ENCODE data around the gene ORC2. TPM values are rescaled to one million over a fixed set of nuclear protein-coding genes. Genes with fewer than 3 reads are reported as not detected.
A peak's percentile ranks its signal among the peaks of the same experiment; 100 is the strongest.

ORC2 gene
- total and polyA plus RNA-seq, 10 of the 15 experiments (the other 5 are each of a cell fraction or from before 2014, with no cell fraction given): 6.1 to 36.9 (median 17.6) TPM

DNA sequence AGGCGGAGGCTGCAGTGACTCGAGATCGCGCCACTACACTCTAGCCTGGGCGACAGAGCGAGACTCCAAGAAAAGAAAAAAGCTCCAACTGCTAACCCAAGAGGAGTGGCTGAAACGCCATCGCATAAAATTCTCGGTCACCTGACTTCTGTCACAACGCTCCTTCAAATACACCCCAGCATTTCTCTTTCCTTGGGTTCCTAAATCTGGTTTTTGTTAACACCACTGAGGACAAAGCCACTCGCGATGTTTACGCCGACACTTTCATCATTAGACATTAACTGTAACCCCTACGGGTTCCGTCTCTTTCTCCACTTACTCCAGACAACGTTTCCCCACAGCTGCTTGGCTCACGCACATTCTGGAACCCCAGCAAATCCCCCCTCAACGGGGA is 99.7 kb downstream of the ORC2 start (continued):
- no peak for TF ChIP-seq ESRRA (IDR thresholded peaks at IDR 0.05; ENCODE audit: low read length)
- TF ChIP-seq, protein P1, sequence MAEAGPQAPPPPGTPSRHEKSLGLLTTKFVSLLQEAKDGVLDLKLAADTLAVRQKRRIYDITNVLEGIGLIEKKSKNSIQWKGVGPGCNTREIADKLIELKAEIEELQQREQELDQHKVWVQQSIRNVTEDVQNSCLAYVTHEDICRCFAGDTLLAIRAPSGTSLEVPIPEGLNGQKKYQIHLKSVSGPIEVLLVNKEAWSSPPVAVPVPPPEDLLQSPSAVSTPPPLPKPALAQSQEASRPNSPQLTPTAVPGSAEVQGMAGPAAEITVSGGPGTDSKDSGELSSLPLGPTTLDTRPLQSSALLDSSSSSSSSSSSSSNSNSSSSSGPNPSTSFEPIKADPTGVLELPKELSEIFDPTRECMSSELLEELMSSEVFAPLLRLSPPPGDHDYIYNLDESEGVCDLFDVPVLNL (IDR thresholded peaks at IDR 0.05; ENCODE audit: low read depth, low read length): no peak
- no peak for TF ChIP-seq CHD2 (IDR thresholded peaks at IDR 0.05; ENCODE audit: borderline replicate concordance, low read depth, low read length)
- TF ChIP-seq NBN (IDR thresholded peaks at IDR 0.05): no peak
- TF ChIP-seq EP300 (IDR thresholded peaks at IDR 0.05; ENCODE audit: borderline replicate concordance in 1 of 2, control insufficient read depth in 1 of 2, low read depth in 2 of 2, low read length in 2 of 2): no peak
- no peak for TF ChIP-seq EGR1 (IDR thresholded peaks at IDR 0.05; ENCODE audit: borderline replicate concordance in 1 of 2, low read depth in 2 of 2, low read length in 2 of 2)
- TF ChIP-seq PML (IDR thresholded peaks at IDR 0.05; ENCODE audit: low read length): no peak
- no peak for TF ChIP-seq IRF4 (IDR thresholded peaks at IDR 0.05; ENCODE audit: low read depth, low read length)
- no peak for TF ChIP-seq KLF5 (IDR thresholded peaks at IDR 0.05; ENCODE audit: partially characterized antibody)
- no peak for TF ChIP-seq FOXM1 (IDR thresholded peaks at IDR 0.05; ENCODE audit: low read depth, low read length)
- TF ChIP-seq RAD21 (IDR thresholded peaks at IDR 0.05; ENCODE audit: insufficient read depth, low read depth, low read length): no peak
- TF ChIP-seq PAX8 (IDR thresholded peaks at IDR 0.05): no peak

DNA sequence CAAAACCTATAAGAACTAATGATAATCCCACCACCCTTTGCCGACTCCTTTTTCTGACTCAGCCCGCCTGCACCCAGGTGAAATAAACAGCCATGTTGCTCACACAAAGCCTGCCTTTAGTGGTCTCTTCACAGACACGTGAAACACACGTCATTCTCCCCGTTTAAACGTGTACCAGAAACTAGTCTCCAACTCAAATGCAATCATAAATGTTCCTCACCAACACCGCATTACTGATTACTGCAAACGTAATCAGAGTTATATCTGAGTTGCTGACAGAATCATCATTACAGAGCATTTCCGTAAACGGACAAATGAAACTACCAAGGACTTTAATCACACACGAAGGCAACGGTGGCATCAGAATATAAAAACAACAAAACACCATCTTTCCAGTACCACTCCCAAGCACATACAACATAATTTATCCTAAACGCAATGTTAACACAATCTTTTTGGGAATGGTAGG is 100.9 kb downstream of the ORC2 start:
- DNase-seq (ENCODE audit: low read depth, low spot score) (peak; percentile 40), ATAC-seq (peak; percentile 43), FAIRE-seq (no peak)
- Histone ChIP-seq H4K20me1 (ENCODE audit: control insufficient read depth, insufficient read depth) (peaks cover 5% of the 10 kb centered on the region; the same call in 1 of the 2 replicates), H3K9ac (ENCODE audit: control insufficient read depth, insufficient read depth, low read length) (peak overlapping the region; percentile 99), H3K79me2 (ENCODE audit: control insufficient read depth, insufficient read depth, low read length) (peaks cover 69% of the 10 kb centered on the region), H3K4me2 (ENCODE audit: control insufficient read depth, insufficient read depth) (peak overlapping the region; percentile 34; the same call in 1 of the 2 replicates), H3K4me3 (peak overlapping the region; percentile 100), H3K9me3 (replicated peaks; ENCODE audit: control insufficient read depth, insufficient read depth, low read length) (no peaks in the 10 kb centered on the region), H3K4me1 (ENCODE audit: control insufficient read depth, insufficient read depth, low read length) (no peaks in the 10 kb centered on the region), H3K27ac (ENCODE audit: control insufficient read depth, insufficient read depth) (peak overlapping the region; percentile 100), H3K27me3 (replicated peaks in 1 of 2; ENCODE audit: control insufficient read depth in 2 of 2, insufficient read depth in 2 of 2, low read length in 1 of 2) (no peaks in the 10 kb centered on the region), H2AFZ (ENCODE audit: control insufficient read depth, low read depth, low read length) (no peak overlapping the region), H3K36me3 (ENCODE audit: control insufficient read depth in 2 of 2, insufficient read depth in 2 of 2, low read length in 1 of 2) (peaks cover 2 to 24% of the 10 kb centered on the region in 2 experiments)
- SMC1A ChIA-PET (ENCODE audit: uncharacterized antibody, unreplicated experiment): interaction anchor here (1.3 kb wide), 1 partner anchor 48 kb away, joined by 3 read pairs; no protein-coding TSS in a partner anchor
- POLR2A ChIA-PET: no interaction called here
- WGBS (ENCODE audit: insufficient coverage, insufficient replicate concordance, low lambda C conversion rate, missing lambda C conversion rate): under 1% methylated on average over 13 of the region's 13 CpGs
- in situ Hi-C loops (cut with MboI): no loop called here
- RAD21 ChIA-PET (ENCODE audit: unreplicated experiment): interaction anchor here (2.1 kb wide), 1 partner anchor 206 kb away, joined by 10 read pairs; no protein-coding TSS in a partner anchor
- BruUV-seq (replicated peaks): TSS peak; percentile 58
- intact Hi-C loops (cut with micrococcal nuclease; ENCODE audit: unreplicated experiment): loop anchor here (10.0 kb wide), 1 partner anchor 1512 kb away; the partner anchor contains the start of gene BMPR2
- CTCF ChIA-PET: interaction anchor here (0.6 kb wide), 1 partner anchor 1315 kb away, joined by 3 read pairs; no protein-coding TSS in a partner anchor
- TF ChIP-seq CHD2 (IDR thresholded peaks at IDR 0.05; ENCODE audit: borderline replicate concordance, low read depth, low read length) (no peak), LARP7 (IDR thresholded peaks at IDR 0.05) (0 out of 2 replicates have a peak, but pooled peaks have one; percentile 37), BHLHE40 (IDR thresholded peaks at IDR 0.05; ENCODE audit: borderline replicate concordance in 1 of 2, low read depth in 2 of 2, low read length in 1 of 2) (peak; percentile 59 to 81; a peak in 2 of 4 replicates), SP1 (IDR thresholded peaks at IDR 0.05; ENCODE audit: low read depth, low read length) (no peak)
- TF ChIP-seq, protein P2, sequence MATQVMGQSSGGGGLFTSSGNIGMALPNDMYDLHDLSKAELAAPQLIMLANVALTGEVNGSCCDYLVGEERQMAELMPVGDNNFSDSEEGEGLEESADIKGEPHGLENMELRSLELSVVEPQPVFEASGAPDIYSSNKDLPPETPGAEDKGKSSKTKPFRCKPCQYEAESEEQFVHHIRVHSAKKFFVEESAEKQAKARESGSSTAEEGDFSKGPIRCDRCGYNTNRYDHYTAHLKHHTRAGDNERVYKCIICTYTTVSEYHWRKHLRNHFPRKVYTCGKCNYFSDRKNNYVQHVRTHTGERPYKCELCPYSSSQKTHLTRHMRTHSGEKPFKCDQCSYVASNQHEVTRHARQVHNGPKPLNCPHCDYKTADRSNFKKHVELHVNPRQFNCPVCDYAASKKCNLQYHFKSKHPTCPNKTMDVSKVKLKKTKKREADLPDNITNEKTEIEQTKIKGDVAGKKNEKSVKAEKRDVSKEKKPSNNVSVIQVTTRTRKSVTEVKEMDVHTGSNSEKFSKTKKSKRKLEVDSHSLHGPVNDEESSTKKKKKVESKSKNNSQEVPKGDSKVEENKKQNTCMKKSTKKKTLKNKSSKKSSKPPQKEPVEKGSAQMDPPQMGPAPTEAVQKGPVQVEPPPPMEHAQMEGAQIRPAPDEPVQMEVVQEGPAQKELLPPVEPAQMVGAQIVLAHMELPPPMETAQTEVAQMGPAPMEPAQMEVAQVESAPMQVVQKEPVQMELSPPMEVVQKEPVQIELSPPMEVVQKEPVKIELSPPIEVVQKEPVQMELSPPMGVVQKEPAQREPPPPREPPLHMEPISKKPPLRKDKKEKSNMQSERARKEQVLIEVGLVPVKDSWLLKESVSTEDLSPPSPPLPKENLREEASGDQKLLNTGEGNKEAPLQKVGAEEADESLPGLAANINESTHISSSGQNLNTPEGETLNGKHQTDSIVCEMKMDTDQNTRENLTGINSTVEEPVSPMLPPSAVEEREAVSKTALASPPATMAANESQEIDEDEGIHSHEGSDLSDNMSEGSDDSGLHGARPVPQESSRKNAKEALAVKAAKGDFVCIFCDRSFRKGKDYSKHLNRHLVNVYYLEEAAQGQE (IDR thresholded peaks at IDR 0.05; ENCODE audit: low read depth, low read length): no peak
- TF ChIP-seq, protein P3, sequence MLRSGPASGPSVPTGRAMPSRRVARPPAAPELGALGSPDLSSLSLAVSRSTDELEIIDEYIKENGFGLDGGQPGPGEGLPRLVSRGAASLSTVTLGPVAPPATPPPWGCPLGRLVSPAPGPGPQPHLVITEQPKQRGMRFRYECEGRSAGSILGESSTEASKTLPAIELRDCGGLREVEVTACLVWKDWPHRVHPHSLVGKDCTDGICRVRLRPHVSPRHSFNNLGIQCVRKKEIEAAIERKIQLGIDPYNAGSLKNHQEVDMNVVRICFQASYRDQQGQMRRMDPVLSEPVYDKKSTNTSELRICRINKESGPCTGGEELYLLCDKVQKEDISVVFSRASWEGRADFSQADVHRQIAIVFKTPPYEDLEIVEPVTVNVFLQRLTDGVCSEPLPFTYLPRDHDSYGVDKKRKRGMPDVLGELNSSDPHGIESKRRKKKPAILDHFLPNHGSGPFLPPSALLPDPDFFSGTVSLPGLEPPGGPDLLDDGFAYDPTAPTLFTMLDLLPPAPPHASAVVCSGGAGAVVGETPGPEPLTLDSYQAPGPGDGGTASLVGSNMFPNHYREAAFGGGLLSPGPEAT (IDR thresholded peaks at IDR 0.05; ENCODE audit: low read depth): peak; percentile 32; the same call in 1 of the 2 replicates

Data from GM12878 (cell line).